ENCODE data around the gene HOXC10.

The HOXC10 gene

DNA sequence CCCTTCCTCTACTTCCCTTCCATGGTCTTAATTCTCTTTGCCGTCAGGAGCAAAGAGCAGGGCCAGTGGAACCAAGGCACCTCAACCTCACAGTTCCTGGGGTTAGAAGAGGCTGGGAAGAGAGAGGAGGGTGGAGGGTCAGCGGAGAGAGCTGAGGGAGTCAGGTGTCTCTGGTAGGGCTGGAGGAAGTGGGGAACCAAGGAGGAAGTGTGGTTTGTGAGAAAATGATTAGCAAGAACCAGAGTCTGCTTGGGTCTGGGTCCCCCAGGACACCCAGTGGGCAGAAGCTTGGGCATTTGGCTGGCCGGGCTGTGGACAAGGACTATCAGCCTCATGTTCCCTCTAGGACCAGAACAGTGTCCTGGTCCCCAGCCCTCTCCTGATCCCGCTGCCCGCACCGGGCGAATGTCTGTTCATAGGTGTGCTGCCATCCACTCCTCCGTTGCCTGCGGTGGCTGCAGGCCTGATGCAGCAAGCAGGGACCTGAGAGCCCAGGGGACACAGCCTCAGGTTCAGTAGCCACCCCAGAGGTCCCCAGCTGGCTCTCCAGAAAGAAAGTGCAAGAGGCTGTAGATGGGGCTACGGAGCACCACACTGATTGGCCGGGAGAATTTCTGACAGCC, 27.9 kb upstream of the HOXC10 start:
- no peak overlapping the region for H4K8ac ChIP-seq (ENCODE audit: low read depth, low read length)
- peaks cover 98% of the 10 kb centered on the region for H3K27me3 ChIP-seq (ENCODE audit: insufficient read depth, low read length, poor library complexity)
- H4K5ac ChIP-seq (ENCODE audit: low read length) = no peak overlapping the region
- no peak overlapping the region for H3K9ac ChIP-seq (ENCODE audit: low read length)
- H2BK5ac ChIP-seq (ENCODE audit: low read length) = no peak overlapping the region
- no peak overlapping the region for H3K4ac ChIP-seq (ENCODE audit: low read depth, low read length)
- no peak overlapping the region for H3K4me2 ChIP-seq (ENCODE audit: low read length)
- no peak overlapping the region for H2AK5ac ChIP-seq (ENCODE audit: low read length)
- no peak overlapping the region for H3K56ac ChIP-seq (ENCODE audit: low read length)
- DNase-seq = no peak
- H3K4me3 ChIP-seq (ENCODE audit: low read length) = no peak overlapping the region
- H3K36me3 ChIP-seq (ENCODE audit: control insufficient read depth, insufficient read depth, low read length) = no peaks in the 10 kb centered on the region
- no CpG with 5 or more reads among the region's 11 CpGs for WGBS (ENCODE audit: extremely low coverage, insufficient coverage, low lambda C conversion rate)
- no peak overlapping the region for H2BK120ac ChIP-seq (ENCODE audit: low read depth, low read length)
- no peaks in the 10 kb centered on the region for H3K4me1 ChIP-seq (ENCODE audit: control insufficient read depth, low read depth, low read length)
- H3K23ac ChIP-seq (ENCODE audit: low read length) = no peak overlapping the region
- H3K18ac ChIP-seq (ENCODE audit: low read length) = no peak overlapping the region
- H3K79me1 ChIP-seq (ENCODE audit: low read length) = no peaks in the 10 kb centered on the region
- no peak overlapping the region for H2BK15ac ChIP-seq (replicated peaks; ENCODE audit: low read depth)
- no peaks in the 10 kb centered on the region for H3K79me2 ChIP-seq (ENCODE audit: control insufficient read depth, insufficient read depth, low read length)
- H3K27ac ChIP-seq (ENCODE audit: low read depth, low read length) = no peak overlapping the region

DNA sequence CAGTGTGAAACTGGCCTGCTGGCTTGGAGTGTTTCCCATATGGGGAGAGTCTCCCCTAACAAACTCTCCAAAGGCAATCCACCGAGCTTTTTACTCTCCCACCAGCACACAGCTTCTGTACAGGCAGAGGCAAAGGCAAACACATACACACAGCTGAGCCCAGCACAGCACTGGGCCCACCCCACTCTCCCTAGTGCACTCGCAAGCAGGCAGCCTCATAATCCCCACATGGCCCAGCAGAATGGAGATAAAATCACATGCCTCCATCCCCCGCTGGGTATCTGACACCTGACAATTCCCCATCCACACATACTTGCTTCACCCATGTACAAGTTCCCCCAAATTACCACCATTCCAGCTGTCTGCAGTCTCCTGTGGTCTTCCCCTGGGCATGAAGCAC, 26.8 kb upstream of the HOXC10 start:
- no peak overlapping the region for H4K8ac ChIP-seq (ENCODE audit: low read depth, low read length)
- no peak overlapping the region for H3K4me3 ChIP-seq (ENCODE audit: low read length)
- H4K5ac ChIP-seq (ENCODE audit: low read length) = no peak overlapping the region
- no peak overlapping the region for H3K4ac ChIP-seq (ENCODE audit: low read depth, low read length)
- H2BK15ac ChIP-seq (replicated peaks; ENCODE audit: low read depth) = no peak overlapping the region
- H2BK120ac ChIP-seq (ENCODE audit: low read depth, low read length) = no peak overlapping the region
- no peaks in the 10 kb centered on the region for H3K36me3 ChIP-seq (ENCODE audit: control insufficient read depth, insufficient read depth, low read length)
- H2AK5ac ChIP-seq (ENCODE audit: low read length) = no peak overlapping the region
- H3K18ac ChIP-seq (ENCODE audit: low read length) = no peak overlapping the region
- no peaks in the 10 kb centered on the region for H3K79me1 ChIP-seq (ENCODE audit: low read length)
- no peak overlapping the region for H3K9ac ChIP-seq (ENCODE audit: low read length)
- no peaks in the 10 kb centered on the region for H3K79me2 ChIP-seq (ENCODE audit: control insufficient read depth, insufficient read depth, low read length)
- no peak overlapping the region for H3K23ac ChIP-seq (ENCODE audit: low read length)
- H3K4me1 ChIP-seq (ENCODE audit: control insufficient read depth, low read depth, low read length) = no peaks in the 10 kb centered on the region
- no peak overlapping the region for H3K4me2 ChIP-seq (ENCODE audit: low read length)
- WGBS (ENCODE audit: extremely low coverage, insufficient coverage, low lambda C conversion rate) = no CpG with 5 or more reads among the region's 3 CpGs
- H2BK5ac ChIP-seq (ENCODE audit: low read length) = no peak overlapping the region
- H3K27me3 ChIP-seq (ENCODE audit: insufficient read depth, low read length, poor library complexity) = peaks cover 97% of the 10 kb centered on the region
- no peak overlapping the region for H3K27ac ChIP-seq (ENCODE audit: low read depth, low read length)
- DNase-seq = no peak
- H3K56ac ChIP-seq (ENCODE audit: low read length) = no peak overlapping the region

DNA sequence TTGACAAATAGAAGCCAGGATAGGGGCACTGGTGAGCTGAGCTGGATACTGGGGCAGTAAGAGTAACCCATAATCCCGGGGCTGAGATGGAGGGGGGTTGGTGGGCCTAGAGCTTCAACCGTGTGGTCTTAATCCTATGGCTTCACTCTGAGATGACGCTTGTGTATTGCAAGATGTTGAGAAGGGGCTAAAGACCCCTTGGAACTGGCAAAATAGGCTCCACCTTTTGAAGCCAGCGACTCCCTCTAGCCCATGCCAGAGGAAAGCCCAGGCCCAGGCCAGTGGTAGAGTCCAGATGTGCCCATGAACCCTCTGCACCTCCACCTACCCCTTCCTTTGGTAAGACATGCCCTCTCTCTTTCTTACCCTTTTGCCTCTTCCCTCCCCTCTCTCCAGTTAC, 25.6 kb upstream of the HOXC10 start:
- Histone ChIP-seq H3K36me3 (ENCODE audit: control insufficient read depth, insufficient read depth, low read length) (no peaks in the 10 kb centered on the region), H3K4me2 (ENCODE audit: low read length) (no peak overlapping the region), H3K79me2 (ENCODE audit: control insufficient read depth, insufficient read depth, low read length) (no peaks in the 10 kb centered on the region), H3K27ac (ENCODE audit: low read depth, low read length) (no peak overlapping the region), H2BK15ac (replicated peaks; ENCODE audit: low read depth) (no peak overlapping the region), H2BK120ac (ENCODE audit: low read depth, low read length) (no peak overlapping the region), H2BK5ac (ENCODE audit: low read length) (no peak overlapping the region), H3K27me3 (ENCODE audit: insufficient read depth, low read length, poor library complexity) (peaks cover 97% of the 10 kb centered on the region), H3K18ac (ENCODE audit: low read length) (no peak overlapping the region), H3K4ac (ENCODE audit: low read depth, low read length) (no peak overlapping the region), H4K8ac (ENCODE audit: low read depth, low read length) (no peak overlapping the region), H3K56ac (ENCODE audit: low read length) (no peak overlapping the region), H3K23ac (ENCODE audit: low read length) (no peak overlapping the region), H2AK5ac (ENCODE audit: low read length) (no peak overlapping the region), H3K9ac (ENCODE audit: low read length) (no peak overlapping the region), H3K79me1 (ENCODE audit: low read length) (no peaks in the 10 kb centered on the region), H3K4me3 (ENCODE audit: low read length) (no peak overlapping the region), H4K5ac (ENCODE audit: low read length) (no peak overlapping the region), H3K4me1 (ENCODE audit: control insufficient read depth, low read depth, low read length) (no peaks in the 10 kb centered on the region)
- WGBS (ENCODE audit: extremely low coverage, insufficient coverage, low lambda C conversion rate) = no CpG with 5 or more reads among the region's 4 CpGs
- no peak for DNase-seq

DNA sequence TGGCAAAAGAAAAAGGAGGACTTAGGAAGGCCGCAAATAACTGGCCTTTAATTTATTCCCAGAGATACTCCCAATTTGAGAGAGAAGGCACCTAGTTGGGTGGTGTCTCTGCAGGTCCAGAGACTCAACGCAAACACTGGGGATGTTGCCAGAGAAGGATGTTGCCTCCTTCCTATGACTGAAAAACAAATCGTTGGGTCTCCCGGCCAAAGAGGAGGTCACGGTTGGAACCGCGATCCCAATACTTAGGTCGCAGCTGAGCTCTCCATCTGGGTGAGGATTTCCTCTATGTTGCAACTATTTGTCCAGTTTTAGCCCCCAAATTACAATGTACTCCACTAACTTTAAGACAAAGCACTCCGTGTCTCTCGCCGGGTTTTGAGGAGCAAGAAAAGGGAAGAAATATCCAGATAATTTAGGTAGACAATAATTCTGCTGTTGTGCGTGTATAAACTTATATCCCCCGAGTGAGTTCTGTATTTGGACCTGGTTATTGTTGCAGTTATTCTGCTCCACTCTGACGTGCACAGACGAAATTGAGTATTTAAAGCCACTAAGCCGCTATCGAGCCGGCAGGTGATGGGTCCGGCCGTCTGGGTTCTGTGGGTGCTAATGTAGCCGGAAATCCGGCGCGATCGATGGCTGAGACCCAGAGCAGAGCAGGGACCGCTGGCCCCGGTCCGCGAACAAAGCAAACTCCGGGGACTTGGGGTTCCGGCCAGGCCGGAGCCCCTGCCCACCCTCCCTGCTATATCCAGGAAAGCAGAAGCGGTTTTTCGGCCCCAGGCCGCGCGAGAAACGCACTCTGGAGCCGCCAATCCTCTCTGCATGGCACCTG, 24.5 kb upstream of the HOXC10 start:
- Histone ChIP-seq H3K27me3 (ENCODE audit: insufficient read depth, low read length, poor library complexity) (peaks cover 97% of the 10 kb centered on the region), H3K79me1 (ENCODE audit: low read length) (no peaks in the 10 kb centered on the region), H2BK120ac (ENCODE audit: low read depth, low read length) (no peak overlapping the region), H2BK5ac (ENCODE audit: low read length) (no peak overlapping the region), H2BK15ac (replicated peaks; ENCODE audit: low read depth) (no peak overlapping the region), H3K9ac (ENCODE audit: low read length) (no peak overlapping the region), H3K4me2 (ENCODE audit: low read length) (no peak overlapping the region), H3K23ac (ENCODE audit: low read length) (no peak overlapping the region), H3K4me1 (ENCODE audit: control insufficient read depth, low read depth, low read length) (no peaks in the 10 kb centered on the region), H3K36me3 (ENCODE audit: control insufficient read depth, insufficient read depth, low read length) (no peaks in the 10 kb centered on the region), H2AK5ac (ENCODE audit: low read length) (no peak overlapping the region), H3K27ac (ENCODE audit: low read depth, low read length) (no peak overlapping the region), H3K4me3 (ENCODE audit: low read length) (no peak overlapping the region), H4K5ac (ENCODE audit: low read length) (no peak overlapping the region), H3K4ac (ENCODE audit: low read depth, low read length) (no peak overlapping the region), H3K56ac (ENCODE audit: low read length) (no peak overlapping the region), H4K8ac (ENCODE audit: low read depth, low read length) (no peak overlapping the region), H3K18ac (ENCODE audit: low read length) (no peak overlapping the region), H3K79me2 (ENCODE audit: control insufficient read depth, insufficient read depth, low read length) (no peaks in the 10 kb centered on the region)
- no CpG with 5 or more reads among the region's 39 CpGs for WGBS (ENCODE audit: extremely low coverage, insufficient coverage, low lambda C conversion rate)
- no peak for DNase-seq

DNA sequence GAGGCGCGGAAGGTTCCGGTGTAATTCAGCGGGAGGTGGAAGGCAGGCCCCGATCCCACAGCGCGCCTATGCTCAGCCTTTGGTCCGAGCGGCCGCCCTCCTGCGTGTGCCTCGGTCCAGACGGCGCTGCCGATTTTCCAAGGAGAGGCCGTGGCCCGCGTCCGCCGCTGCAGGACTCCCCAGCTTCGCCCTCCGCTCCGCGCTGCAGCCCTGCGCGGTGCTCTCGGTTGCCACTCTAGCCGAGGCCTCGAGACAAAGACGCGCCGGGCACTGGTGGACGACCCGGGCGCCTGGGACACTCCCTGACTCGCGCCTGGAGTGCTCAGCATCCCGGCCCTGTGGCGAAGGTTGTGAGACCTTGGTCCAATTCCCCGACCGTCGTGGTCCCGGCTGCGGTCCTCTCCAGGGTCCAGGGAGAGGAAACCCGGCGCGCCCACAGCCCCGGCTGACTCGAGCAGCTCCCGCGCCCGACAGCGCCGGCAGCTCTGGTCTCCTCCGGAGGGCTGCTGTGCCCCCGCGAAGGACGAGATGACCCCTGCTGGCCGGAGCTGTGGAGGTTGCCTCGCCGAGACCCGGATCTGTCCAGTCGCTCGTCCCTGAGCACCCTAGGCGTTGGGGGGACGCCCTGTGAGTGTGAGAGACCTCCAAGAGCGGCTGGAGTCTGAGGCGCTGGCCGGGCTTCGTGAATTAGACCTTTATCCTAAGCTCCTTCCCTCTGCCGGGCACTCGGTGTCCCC, 23.8 kb upstream of the HOXC10 start:
- H2AK5ac ChIP-seq (ENCODE audit: low read length) = no peak overlapping the region
- H3K27me3 ChIP-seq (ENCODE audit: insufficient read depth, low read length, poor library complexity) = peaks cover 96% of the 10 kb centered on the region
- H3K79me2 ChIP-seq (ENCODE audit: control insufficient read depth, insufficient read depth, low read length) = no peaks in the 10 kb centered on the region
- H4K8ac ChIP-seq (ENCODE audit: low read depth, low read length) = no peak overlapping the region
- H2BK15ac ChIP-seq (replicated peaks; ENCODE audit: low read depth) = no peak overlapping the region
- H3K23ac ChIP-seq (ENCODE audit: low read length) = peak overlapping the region; percentile 66
- H3K9ac ChIP-seq (ENCODE audit: low read length) = no peak overlapping the region
- H4K5ac ChIP-seq (ENCODE audit: low read length) = no peak overlapping the region
- no peak for DNase-seq
- H3K36me3 ChIP-seq (ENCODE audit: control insufficient read depth, insufficient read depth, low read length) = no peaks in the 10 kb centered on the region
- no CpG with 5 or more reads among the region's 72 CpGs for WGBS (ENCODE audit: extremely low coverage, insufficient coverage, low lambda C conversion rate)
- no peak overlapping the region for H2BK120ac ChIP-seq (ENCODE audit: low read depth, low read length)
- H3K4me2 ChIP-seq (ENCODE audit: low read length) = no peak overlapping the region
- no peaks in the 10 kb centered on the region for H3K79me1 ChIP-seq (ENCODE audit: low read length)
- H3K4me3 ChIP-seq (ENCODE audit: low read length) = no peak overlapping the region
- H3K4ac ChIP-seq (ENCODE audit: low read depth, low read length) = no peak overlapping the region
- no peak overlapping the region for H2BK5ac ChIP-seq (ENCODE audit: low read length)
- H3K56ac ChIP-seq (ENCODE audit: low read length) = no peak overlapping the region
- H3K4me1 ChIP-seq (ENCODE audit: control insufficient read depth, low read depth, low read length) = no peaks in the 10 kb centered on the region
- no peak overlapping the region for H3K27ac ChIP-seq (ENCODE audit: low read depth, low read length)
- no peak overlapping the region for H3K18ac ChIP-seq (ENCODE audit: low read length)
